ENCODE measurements around the gene GPR37.

GRCh38 chr7:124792696-124793095 lies 27.1 kb upstream of the GPR37 start:
- TF ChIP-seq CTCF (conservative IDR thresholded peaks at IDR 0.05; ENCODE audit: low read depth, low read length) (no peak), EZH2phosphoT487 (IDR thresholded peaks at IDR 0.05; ENCODE audit: borderline replicate concordance, low read length) (no peak), EZH2 (IDR thresholded peaks at IDR 0.05; ENCODE audit: low read length, unreplicated experiment) (no peak)
